Measurements from ENCODE around the gene LRRC75A. TPM values are rescaled to one million over a fixed set of nuclear protein-coding genes. Genes with fewer than 3 reads are reported as not detected.

Gene LRRC75A
- total RNA-seq, 1 experiment from 2014 or later, result 22.9 TPM

GRCh38 chr17:16450028-16450427 is 42.0 kb downstream of the LRRC75A start:
- no peak for DNase-seq (ENCODE audit: low spot score)
- Mint-ChIP-seq H3K4me3 (no peak overlapping the region), H3K36me3 (peaks cover 33% of the 10 kb centered on the region), H3K27ac (no peak overlapping the region), H3K27me3 (ENCODE audit: low read depth) (no peaks in the 10 kb centered on the region), H3K9me3 (no peaks in the 10 kb centered on the region), H3K4me1 (peaks cover 19% of the 10 kb centered on the region)
- TF ChIP-seq ZBTB21 (CRISPR knock-in tag; IDR thresholded peaks at IDR 0.05; ENCODE audit: borderline replicate concordance) (no peak), CREB1 (CRISPR knock-in tag; IDR thresholded peaks at IDR 0.05) (no peak), CREM (CRISPR knock-in tag; IDR thresholded peaks at IDR 0.05) (no peak), NFYB (CRISPR knock-in tag; conservative IDR thresholded peaks at IDR 0.05; ENCODE audit: low read depth) (no peak), ZNF396 (CRISPR knock-in tag; IDR thresholded peaks at IDR 0.05; ENCODE audit: borderline replicate concordance) (no peak), NFE2L1 (CRISPR knock-in tag; IDR thresholded peaks at IDR 0.05) (no peak), TEAD1 (CRISPR knock-in tag; IDR thresholded peaks at IDR 0.05) (no peak), ETV6 (CRISPR knock-in tag; IDR thresholded peaks at IDR 0.05) (no peak), FOXJ3 (CRISPR knock-in tag; IDR thresholded peaks at IDR 0.05; ENCODE audit: borderline replicate concordance) (no peak), E2F4 (CRISPR knock-in tag; IDR thresholded peaks at IDR 0.05; ENCODE audit: borderline replicate concordance, low read depth) (no peak), ATF3 (CRISPR knock-in tag; conservative IDR thresholded peaks at IDR 0.05) (no peak), ARID4B (CRISPR knock-in tag; IDR thresholded peaks at IDR 0.05; ENCODE audit: borderline replicate concordance) (no peak), SMAD4 (CRISPR knock-in tag; IDR thresholded peaks at IDR 0.05) (no peak), PRDM15 (CRISPR knock-in tag; IDR thresholded peaks at IDR 0.05) (no peak), EMX1 (CRISPR knock-in tag; IDR thresholded peaks at IDR 0.05) (no peak)
- ChIA-PET CTCF (interaction anchor here (0.8 to 8.3 kb wide), 5 partner anchors 13 to 240 kb away, joined by 3 to 204 read pairs (median 5); partner anchors contain the start of gene CCDC144A), POLR2A (interaction anchor here (0.5 kb wide), 1 partner anchor 10 kb away, joined by 4 read pairs; no protein-coding TSS in a partner anchor)
- no peak for ATAC-seq

GRCh38 chr17:16449121-16449570 is 42.8 kb downstream of the LRRC75A start:
- H3K27me3 Mint-ChIP-seq (ENCODE audit: low read depth), result no peaks in the 10 kb centered on the region
- DNase-seq (ENCODE audit: low spot score) (no peak), ATAC-seq (no peak)
- H3K4me1 Mint-ChIP-seq, result peaks cover 19% of the 10 kb centered on the region
- no peaks in the 10 kb centered on the region for H3K9me3 Mint-ChIP-seq
- ChIA-PET CTCF (interaction anchor here (2.9 to 8.3 kb wide), 2 partner anchors 70 to 85 kb away, joined by 11 to 204 read pairs; no protein-coding TSS in a partner anchor), POLR2A (no interaction called here)
- H3K36me3 Mint-ChIP-seq, result peaks cover 33% of the 10 kb centered on the region
- H3K27ac Mint-ChIP-seq, result no peak overlapping the region
- H3K4me3 Mint-ChIP-seq, result no peak overlapping the region
- TF ChIP-seq AFF4 (CRISPR knock-in tag; IDR thresholded peaks at IDR 0.05; ENCODE audit: borderline replicate concordance), result no peak
- TF ChIP-seq EMX1 (CRISPR knock-in tag; IDR thresholded peaks at IDR 0.05), result no peak
- no peak for TF ChIP-seq ZNF317 (CRISPR knock-in tag; IDR thresholded peaks at IDR 0.05; ENCODE audit: borderline replicate concordance, low read depth)
- TF ChIP-seq ESRRA (CRISPR knock-in tag; IDR thresholded peaks at IDR 0.05; ENCODE audit: borderline replicate concordance), result no peak
- no peak for TF ChIP-seq FOXP4 (CRISPR knock-in tag; IDR thresholded peaks at IDR 0.05)
